Stimulated activated CD8-positive, alpha-beta memory T cell treated with anti-CD3 and anti-CD28 coated beads, Interleukin-4, amount 100 ng/mL, for 48 hours (primary cell): ENCODE measurements around the gene KLF1.

ENCODE experiments used
- DNase-seq: peaks from one replicate; pipeline ENCODE4 v3.0.0-alpha.2; 2020

Gene KLF1

DNA sequence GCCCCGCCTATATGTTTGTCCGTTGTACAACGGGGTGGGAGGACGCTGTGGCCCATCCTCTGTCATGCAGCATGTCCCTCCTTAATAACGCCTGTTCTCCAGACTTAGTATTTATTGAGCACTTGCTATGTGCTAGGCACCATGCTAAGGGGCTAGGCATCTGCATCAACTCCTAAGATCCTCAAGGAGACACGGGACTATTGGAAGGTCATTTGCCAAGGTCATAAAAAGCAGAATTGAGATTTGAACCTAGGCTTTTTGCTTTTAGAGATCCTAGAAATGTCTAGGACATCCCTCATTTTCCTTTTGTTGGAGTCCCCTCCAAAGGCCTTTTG, 50.5 kb downstream of the KLF1 start:
- no peak for DNase-seq

GRCh38 chr19:12834976-12835757, 51.8 kb downstream of the KLF1 start:
- peak; percentile 53 for DNase-seq

- no peak for DNase-seq
Measured at GRCh38 chr19:12834566-12834943, 52.4 kb downstream of the KLF1 start, which contains the start of gene RTBDN. RTBDN (minus strand) TSS chr19:12834579; CDS start chr19:12829979, 4,600 bp downstream.
